ENCODE data around the gene SLC16A14.
"Not testable (repeated sequence)": the region's sequence is repeated elsewhere in the genome, so short reads cannot be mapped to it uniquely, and the experiment has no call there.

The SLC16A14 gene

GRCh38 chr2:230068651-230069055, at the start of gene SLC16A14:
Gene SLC16A14, minus strand, starts transcription at chr2:230068924. Its CDS starts 9,572 bp downstream, at chr2:230059352.
- peak; percentile 42 for DNase-seq (ENCODE audit: low spot score)

GRCh38 chr2:230106771-230107170, 38.0 kb upstream of the SLC16A14 start:
- no peak for DNase-seq (ENCODE audit: low spot score)

- DNase-seq (ENCODE audit: low spot score), result not testable (repeated sequence)
Observed at GRCh38 chr2:230101967-230102366, 33.2 kb upstream of the SLC16A14 start.

- no peak for DNase-seq (ENCODE audit: low spot score)
Observed at GRCh38 chr2:230097841-230098240, 29.1 kb upstream of the SLC16A14 start.

GRCh38 chr2:230097424-230097823, 28.7 kb upstream of the SLC16A14 start:
- no peak for DNase-seq (ENCODE audit: low spot score)

GRCh38 chr2:230090967-230091366, 22.2 kb upstream of the SLC16A14 start:
- DNase-seq (ENCODE audit: low spot score), result no peak

GRCh38 chr2:230085201-230085600, 16.5 kb upstream of the SLC16A14 start:
- no peak for DNase-seq (ENCODE audit: low spot score)

- peak; percentile 15 for DNase-seq (ENCODE audit: low spot score)
Observed at GRCh38 chr2:230077851-230078547, 9.3 kb upstream of the SLC16A14 start.

- no peak for DNase-seq (ENCODE audit: low spot score)
Observed at GRCh38 chr2:230076819-230077218, 8.1 kb upstream of the SLC16A14 start.

GRCh38 chr2:230075988-230076631, 7.4 kb upstream of the SLC16A14 start:
- DNase-seq (ENCODE audit: low spot score), result no peak

- no peak for DNase-seq (ENCODE audit: low spot score)
Observed at GRCh38 chr2:230071421-230071820, 2.7 kb upstream of the SLC16A14 start.

- DNase-seq (ENCODE audit: low spot score), result no peak
Observed at GRCh38 chr2:230069402-230069801, 678 bp upstream of the SLC16A14 start.

- peak; percentile 67 for DNase-seq (ENCODE audit: low spot score)
Observed at GRCh38 chr2:230068016-230068650, 591 bp downstream of the SLC16A14 start.

- DNase-seq (ENCODE audit: low spot score), result no peak
Observed at GRCh38 chr2:230060672-230061293, 7.9 kb downstream of the SLC16A14 start.

GRCh38 chr2:230053753-230054478, 14.8 kb downstream of the SLC16A14 start:
- DNase-seq (ENCODE audit: low spot score), result no peak

- DNase-seq (ENCODE audit: low spot score), result no peak
Observed at GRCh38 chr2:230052299-230052698, 16.4 kb downstream of the SLC16A14 start.

- no peak for DNase-seq (ENCODE audit: low spot score)
Observed at GRCh38 chr2:230050136-230050535, 18.6 kb downstream of the SLC16A14 start.

- no peak for DNase-seq (ENCODE audit: low spot score)
Observed at GRCh38 chr2:230048010-230048671, 20.6 kb downstream of the SLC16A14 start.

GRCh38 chr2:230046491-230046890, 22.2 kb downstream of the SLC16A14 start:
- DNase-seq (ENCODE audit: low spot score), result no peak

- DNase-seq (ENCODE audit: low spot score), result no peak
Observed at GRCh38 chr2:230043461-230043860, 25.3 kb downstream of the SLC16A14 start.

GRCh38 chr2:230043025-230043424, 25.7 kb downstream of the SLC16A14 start:
- no peak for DNase-seq (ENCODE audit: low spot score)

All from iPS-NIHi11 (cell line).